ENCODE data around the gene DUSP22. TPM values are rescaled to one million over a fixed set of nuclear protein-coding genes. Genes with fewer than 3 reads are reported as not detected.

DUSP22 gene
- total and polyA plus RNA-seq, 2 of the 8 experiments (the other 6 are each of a cell fraction or from before 2014, with no cell fraction given): 15.5 to 32.4 TPM

- H3K27ac ChIP-seq (ENCODE audit: low read depth, low read length): no peak overlapping the region
- H4K8ac ChIP-seq (ENCODE audit: extremely low read depth, insufficient read depth, low read length): peak overlapping the region; percentile 40; the same call in 1 of the 2 replicates
- H2BK120ac ChIP-seq (replicated peaks; ENCODE audit: low read depth, low read length): no peak overlapping the region
- no peak for FAIRE-seq
- H2AK5ac ChIP-seq (ENCODE audit: low read depth, low read length): no peak overlapping the region
- H2BK5ac ChIP-seq (ENCODE audit: low read depth, low read length): no peak overlapping the region
- no peak overlapping the region for H3K4me3 ChIP-seq (ENCODE audit: extremely low read depth in 1 of 4, insufficient read depth in 2 of 4, low read depth in 3 of 4, low read length in 4 of 4)
- CTCF ChIA-PET (ENCODE audit: partially characterized antibody): interaction anchor here (0.7 kb wide), 1 partner anchor 26 kb away, joined by 3 read pairs; no protein-coding TSS in a partner anchor
- no peak overlapping the region for H2AFZ ChIP-seq (ENCODE audit: low read length)
- no peak overlapping the region for H2BK20ac ChIP-seq (ENCODE audit: low read length)
- peaks cover 3% of the 10 kb centered on the region; the same call in 1 of the 2 replicates for H3K79me1 ChIP-seq (ENCODE audit: low read depth, low read length)
- no peaks in the 10 kb centered on the region for H3K4me1 ChIP-seq (replicated peaks in 1 of 4; ENCODE audit: control insufficient read depth in 3 of 4, insufficient read depth in 4 of 4, low read length in 3 of 4)
- H3K23me2 ChIP-seq (ENCODE audit: low read depth, low read length): no peaks in the 10 kb centered on the region; the same call in 1 of the 2 replicates
- H4K5ac ChIP-seq (ENCODE audit: insufficient read length, low read depth, low read length): no peak overlapping the region
- no peak overlapping the region; a peak in 1 of 7 replicates for H3K9ac ChIP-seq (replicated peaks in 1 of 4; ENCODE audit: extremely low read depth in 1 of 4, low read depth in 3 of 4, low read length in 3 of 4)
- H2BK12ac ChIP-seq (ENCODE audit: low read depth, low read length): no peak overlapping the region
- H3K9me3 ChIP-seq (ENCODE audit: insufficient read depth in 2 of 2, low read depth in 1 of 2, low read length in 1 of 2): peaks cover 37 to 75% of the 10 kb centered on the region in 2 experiments
- no peak overlapping the region for H3K23ac ChIP-seq (ENCODE audit: insufficient read length)
- no peak overlapping the region for H3K4me2 ChIP-seq (ENCODE audit: insufficient read depth in 1 of 2, low read depth in 2 of 2, low read length in 2 of 2)
- 75% methylated on average over 16 of the region's 16 CpGs; no CpG with 5 or more reads in 1 of the 2 experiments for WGBS, 2 experiments (ENCODE audit: extremely low coverage in 1 of 2, insufficient coverage in 1 of 2, insufficient read length in 1 of 2, insufficient replicate concordance in 2 of 2, low coverage in 1 of 2, low lambda C conversion rate in 2 of 2, missing lambda C conversion rate in 1 of 2)
- H3K4ac ChIP-seq (replicated peaks; ENCODE audit: insufficient read length, low read depth, low read length): no peak overlapping the region
- peaks cover 0 to 2% of the 10 kb centered on the region in 2 experiments for H4K20me1 ChIP-seq (replicated peaks in 1 of 2; ENCODE audit: control insufficient read depth in 1 of 2, insufficient read depth in 2 of 2, low read length in 2 of 2)
- no peak overlapping the region for H4K91ac ChIP-seq (replicated peaks; ENCODE audit: insufficient read length, low read length)
- DNase-seq (ENCODE audit: low read depth in 1 of 2, low spot score in 2 of 2): no peak
- H3K56ac ChIP-seq (replicated peaks; ENCODE audit: insufficient read length, low read depth, low read length): no peak overlapping the region
- H3K36me3 ChIP-seq (ENCODE audit: control insufficient read depth in 2 of 4, insufficient read depth in 4 of 4, low read length in 3 of 4): no peaks in the 10 kb centered on the region
- no peak overlapping the region for H3K18ac ChIP-seq (ENCODE audit: extremely low read depth, low read length)
- no peak overlapping the region for H2BK15ac ChIP-seq (ENCODE audit: low read length)
- H3K14ac ChIP-seq (ENCODE audit: insufficient read length): no peak overlapping the region
- no peaks in the 10 kb centered on the region; a peak in 1 of 7 replicates for H3K27me3 ChIP-seq (replicated peaks in 1 of 4; ENCODE audit: control insufficient read depth in 3 of 4, extremely low read depth in 1 of 4, insufficient read depth in 3 of 4, low read length in 3 of 4)
- TF ChIP-seq TAF7 (optimal IDR thresholded peaks at IDR 0.05; ENCODE audit: borderline replicate concordance, low read depth, low read length) (no peak), SUZ12 (IDR thresholded peaks at IDR 0.05; ENCODE audit: low read length) (no peak), E2F6 (IDR thresholded peaks at IDR 0.05) (no peak), RNF2 (IDR thresholded peaks at IDR 0.05; ENCODE audit: borderline replicate concordance, low read depth, low read length, missing control alignments, poor library complexity, severe bottlenecking) (no peak), NANOG (IDR thresholded peaks at IDR 0.05; ENCODE audit: insufficient read depth, low read depth, low read length, poor library complexity, severe bottlenecking) (no peak)
- H3K79me2 ChIP-seq (ENCODE audit: control insufficient read depth in 1 of 2, insufficient read depth in 2 of 2, low read length in 2 of 2): no peaks in the 10 kb centered on the region
- POLR2A ChIA-PET (ENCODE audit: partially characterized antibody): interaction anchor here (1.6 kb wide), 1 partner anchor 11 kb away, joined by 5 read pairs; no protein-coding TSS in a partner anchor
Measured at GRCh38 chr6:341914-342831, 49.9 kb downstream of the DUSP22 start.
